GM21737 (cell line): Measurements from ENCODE around the gene GDAP1L1.
"Not testable (repeated sequence)": the region's sequence is repeated elsewhere in the genome, so short reads cannot be mapped to it uniquely, and the experiment has no call there.

Experiments
- ATAC-seq: cut with Tn5 transposase; IDR thresholded peaks from one replicate; pipeline ENCODE4 v1.9.1; 2021; ENCODE audit warnings: mild to moderate bottlenecking, moderate library complexity; ENCODE audit not compliant: unreplicated experiment

The GDAP1L1 gene

GRCh38 chr20:44219170-44219730 is 27.9 kb upstream of the GDAP1L1 start:
- no peak for ATAC-seq

GRCh38 chr20:44219791-44220190 is 27.3 kb upstream of the GDAP1L1 start:
- ATAC-seq: no peak

GRCh38 chr20:44221368-44221954 is 25.6 kb upstream of the GDAP1L1 start:
- no peak for ATAC-seq

- ATAC-seq: no peak
These were observed 25.1 kb upstream of the GDAP1L1 start for GRCh38 chr20:44222027-44222426.

GRCh38 chr20:44222633-44223368 is 24.3 kb upstream of the GDAP1L1 start:
- ATAC-seq: no peak

- no peak for ATAC-seq
These were observed 23.4 kb upstream of the GDAP1L1 start for GRCh38 chr20:44223721-44224120.

GRCh38 chr20:44224637-44225036 is 22.5 kb upstream of the GDAP1L1 start:
- no peak for ATAC-seq

GRCh38 chr20:44228465-44229258 is 18.4 kb upstream of the GDAP1L1 start:
- no peak for ATAC-seq

GRCh38 chr20:44231193-44231592 is 15.9 kb upstream of the GDAP1L1 start:
- no peak for ATAC-seq

GRCh38 chr20:44231713-44232468 is 15.2 kb upstream of the GDAP1L1 start:
- ATAC-seq: no peak

- ATAC-seq: not testable (repeated sequence)
These were observed 14.6 kb upstream of the GDAP1L1 start for GRCh38 chr20:44232469-44232856.

GRCh38 chr20:44233436-44234016 is 13.6 kb upstream of the GDAP1L1 start:
- ATAC-seq: no peak

GRCh38 chr20:44234566-44235317 is 12.4 kb upstream of the GDAP1L1 start:
- ATAC-seq: no peak

GRCh38 chr20:44235702-44236101 is 11.4 kb upstream of the GDAP1L1 start:
- no peak for ATAC-seq

- not testable (repeated sequence) for ATAC-seq
These were observed 10.3 kb upstream of the GDAP1L1 start for GRCh38 chr20:44236840-44237239.

- no peak for ATAC-seq
These were observed 5.3 kb upstream of the GDAP1L1 start for GRCh38 chr20:44241796-44242195.

GRCh38 chr20:44245977-44246376 is 1.1 kb upstream of the GDAP1L1 start:
- ATAC-seq: no peak

- no peak for ATAC-seq
These were observed 690 bp downstream of the GDAP1L1 start for GRCh38 chr20:44247586-44248409.

GRCh38 chr20:44248410-44248759 is 1.3 kb downstream of the GDAP1L1 start:
- ATAC-seq: no peak
